Effector memory CD4-positive, alpha-beta T cell (primary cell): ENCODE measurements around the gene SHROOM2.

Source experiments
- DNase-seq, 3 donors: peaks; one replicate each; pipeline ENCODE4 v3.0.0-alpha.2; 2020
- H3K27ac ChIP-seq: 2 replicates; pipeline ENCODE4 v1.7.0; 2013; ENCODE audit warnings: mild to moderate bottlenecking, low read length, moderate library complexity; ENCODE audit not compliant: insufficient read depth, poor library complexity, severe bottlenecking
- H3K27me3 ChIP-seq: replicated peaks from 2 replicates; pipeline ENCODE4 v1.7.0; 2013; ENCODE audit warnings: mild to moderate bottlenecking, low read length; ENCODE audit not compliant: insufficient read depth, control insufficient read depth, poor library complexity, severe bottlenecking
- H3K36me3 ChIP-seq: 2 replicates; pipeline ENCODE4 v1.7.0; 2013; ENCODE audit warnings: mild to moderate bottlenecking, low read length, moderate library complexity; ENCODE audit not compliant: control insufficient read depth, insufficient read depth
- H3K4me1 ChIP-seq: 2 replicates; pipeline ENCODE4 v1.7.0; 2013; ENCODE audit warnings: low read length, mild to moderate bottlenecking; ENCODE audit not compliant: control insufficient read depth, insufficient read depth, poor library complexity, severe bottlenecking
- H3K4me3 ChIP-seq: 2 replicates; pipeline ENCODE4 v1.7.0; 2013; ENCODE audit warnings: low read length, low read depth, mild to moderate bottlenecking; ENCODE audit not compliant: insufficient read depth, poor library complexity, severe bottlenecking
- H3K9me3 ChIP-seq: 2 replicates; pipeline ENCODE4 v1.7.0; 2013; ENCODE audit warnings: mild to moderate bottlenecking, low read length, moderate library complexity; ENCODE audit not compliant: control insufficient read depth

Gene SHROOM2

DNA sequence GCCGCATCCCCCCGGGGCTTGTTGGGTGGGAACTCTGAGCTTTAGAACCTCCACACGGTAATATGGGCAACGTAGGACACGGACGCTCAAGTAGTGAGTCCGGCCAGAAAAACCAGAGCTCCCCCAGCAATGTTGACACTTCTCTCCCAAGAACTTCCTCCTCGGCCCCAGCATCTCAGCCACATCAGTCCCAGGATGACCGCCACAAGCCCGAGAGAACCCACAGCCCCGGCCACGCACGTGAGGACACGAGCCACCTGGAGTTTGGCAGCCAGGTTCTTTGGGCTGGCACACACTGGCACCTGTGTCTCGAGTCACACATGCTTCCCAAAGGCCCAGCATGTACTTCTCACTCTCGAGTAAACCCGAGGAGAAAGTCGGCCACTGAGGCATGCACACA, 197.2 kb downstream of the SHROOM2 start:
- H3K9me3 ChIP-seq: no peaks in the 10 kb centered on the region
- H3K27me3 ChIP-seq: no peaks in the 10 kb centered on the region
- H3K36me3 ChIP-seq: no peaks in the 10 kb centered on the region
- H3K4me3 ChIP-seq: no peak overlapping the region
- no peak for DNase-seq
- no peak overlapping the region for H3K27ac ChIP-seq
- H3K4me1 ChIP-seq: no peaks in the 10 kb centered on the region

DNA sequence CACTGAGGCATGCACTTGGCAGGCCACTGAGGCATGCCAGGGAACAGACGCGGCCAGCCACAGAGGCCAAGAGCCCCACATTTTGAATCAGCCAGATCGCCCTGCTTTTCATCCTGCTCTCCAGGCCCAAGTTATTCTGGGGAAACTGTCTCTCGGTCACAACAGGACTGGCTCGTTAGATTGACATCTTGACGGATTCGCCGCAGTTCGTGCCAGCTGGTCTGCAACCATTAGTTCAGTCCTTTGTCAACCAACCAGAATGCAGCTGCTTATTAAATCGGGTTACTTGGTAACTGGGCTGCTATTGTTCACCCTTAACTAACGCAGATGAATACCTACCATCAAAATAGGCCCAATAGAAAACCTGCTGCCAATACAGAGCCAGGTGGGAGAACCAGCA, 197.6 kb downstream of the SHROOM2 start:
- DNase-seq: no peak
- Histone ChIP-seq H3K27me3 (no peaks in the 10 kb centered on the region), H3K27ac (no peak overlapping the region), H3K9me3 (no peaks in the 10 kb centered on the region), H3K36me3 (no peaks in the 10 kb centered on the region), H3K4me3 (no peak overlapping the region), H3K4me1 (no peaks in the 10 kb centered on the region)

DNA sequence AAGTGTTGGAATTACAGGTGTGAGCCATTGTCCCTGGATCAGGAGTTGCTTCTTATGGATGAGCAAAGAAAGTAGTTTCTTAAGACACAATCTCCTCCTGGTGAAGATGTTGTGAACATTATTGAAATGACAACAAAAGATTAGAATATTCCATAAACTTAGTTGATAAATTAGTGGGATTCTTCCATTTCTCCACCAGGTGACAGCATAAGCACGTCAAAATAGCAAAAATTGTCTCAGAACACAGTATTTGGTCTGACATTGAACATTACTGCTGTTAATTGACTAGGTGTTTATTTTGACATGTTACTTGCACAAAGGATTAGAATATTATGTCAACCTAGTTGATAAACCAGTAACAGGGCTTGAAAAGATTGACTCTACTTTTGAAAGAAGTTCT, 202.5 kb downstream of the SHROOM2 start:
- H3K4me3 ChIP-seq: no peak overlapping the region
- DNase-seq: no peak
- H3K9me3 ChIP-seq: no peaks in the 10 kb centered on the region

DNA sequence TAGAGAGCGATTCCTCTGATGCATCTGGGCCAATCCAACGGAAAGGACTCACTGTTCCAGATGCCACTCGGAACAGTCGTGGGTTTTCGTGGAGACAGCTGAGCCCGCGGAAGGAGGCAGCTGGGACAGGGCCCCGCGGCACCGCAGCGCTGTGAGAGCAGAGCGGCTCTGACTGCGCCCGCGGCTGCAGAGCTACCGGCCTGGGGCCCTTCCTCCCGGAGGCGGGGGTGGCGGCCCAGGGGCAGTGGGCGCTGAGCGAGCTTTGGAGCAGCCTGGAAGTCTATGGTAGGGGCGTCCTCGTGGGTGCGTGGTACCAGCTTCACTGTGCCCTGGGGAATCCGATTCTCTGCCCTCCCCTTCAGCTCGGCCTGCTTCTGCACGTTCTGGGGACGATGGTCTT, 205.8 kb downstream of the SHROOM2 start:
- no peak overlapping the region for H3K4me3 ChIP-seq
- H3K36me3 ChIP-seq: no peaks in the 10 kb centered on the region
- no peak overlapping the region for H3K27ac ChIP-seq
- H3K27me3 ChIP-seq: no peaks in the 10 kb centered on the region
- no peaks in the 10 kb centered on the region for H3K9me3 ChIP-seq
- no peak for DNase-seq
- no peaks in the 10 kb centered on the region for H3K4me1 ChIP-seq

More for the DNA sequence above, 202.5 kb downstream of the SHROOM2 start:
- H3K4me1 ChIP-seq: no peaks in the 10 kb centered on the region
- no peaks in the 10 kb centered on the region for H3K27me3 ChIP-seq
- no peak overlapping the region for H3K27ac ChIP-seq
- no peaks in the 10 kb centered on the region for H3K36me3 ChIP-seq

DNA sequence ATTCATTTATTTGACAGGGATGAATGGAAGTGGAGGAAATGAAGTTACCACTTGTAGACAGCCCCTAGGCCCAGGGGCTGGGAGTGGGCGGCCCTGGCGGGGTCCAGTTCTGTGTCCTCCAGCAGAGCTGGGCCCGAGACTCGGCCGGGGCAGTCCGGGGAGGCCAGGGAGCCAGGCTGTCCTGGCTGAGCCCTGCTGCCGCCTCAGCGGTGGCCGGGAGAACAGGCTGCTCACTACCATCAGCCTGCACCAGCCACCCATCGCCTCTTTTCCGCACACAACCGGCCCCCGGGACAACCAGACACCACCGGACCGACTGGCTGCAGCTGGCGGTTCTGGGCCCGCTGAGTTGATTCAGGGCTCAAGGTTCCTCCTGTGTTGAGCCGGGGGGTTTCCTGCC, 206.5 kb downstream of the SHROOM2 start:
- DNase-seq: no peak
- H3K36me3 ChIP-seq: no peaks in the 10 kb centered on the region
- H3K4me3 ChIP-seq: no peak overlapping the region
- no peaks in the 10 kb centered on the region for H3K9me3 ChIP-seq
- no peaks in the 10 kb centered on the region for H3K27me3 ChIP-seq
- H3K4me1 ChIP-seq: no peaks in the 10 kb centered on the region
- H3K27ac ChIP-seq: no peak overlapping the region

DNA sequence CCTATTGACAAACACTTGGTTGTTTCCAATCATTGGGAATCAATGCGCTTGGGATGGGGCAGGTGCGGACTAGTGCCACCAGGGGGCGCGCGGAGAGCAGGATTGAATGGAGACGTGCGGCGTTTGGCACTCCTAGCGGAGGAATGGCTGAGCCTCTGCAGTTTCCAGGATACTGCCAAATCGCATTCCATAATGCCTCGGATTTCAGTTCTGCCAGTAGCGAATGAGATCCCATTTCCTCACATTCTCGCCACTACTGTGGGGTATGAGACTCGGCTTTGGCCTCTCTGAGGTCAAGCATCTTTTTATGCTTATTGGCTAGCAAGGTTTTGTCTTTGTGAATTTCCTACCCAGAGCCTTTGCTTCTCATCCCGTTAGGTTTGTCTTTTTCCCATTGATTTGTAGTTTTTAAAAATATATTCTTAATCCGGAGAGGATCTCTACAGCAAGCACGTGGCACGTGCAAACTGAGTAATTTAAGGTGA, 209.7 kb downstream of the SHROOM2 start:
- H3K27ac ChIP-seq: no peak overlapping the region
- no peaks in the 10 kb centered on the region for H3K9me3 ChIP-seq
- DNase-seq: peak; percentile 63 to 75 (median 68)
- H3K27me3 ChIP-seq: no peaks in the 10 kb centered on the region
- no peaks in the 10 kb centered on the region for H3K36me3 ChIP-seq
- no peaks in the 10 kb centered on the region for H3K4me1 ChIP-seq
- no peak overlapping the region for H3K4me3 ChIP-seq

DNA sequence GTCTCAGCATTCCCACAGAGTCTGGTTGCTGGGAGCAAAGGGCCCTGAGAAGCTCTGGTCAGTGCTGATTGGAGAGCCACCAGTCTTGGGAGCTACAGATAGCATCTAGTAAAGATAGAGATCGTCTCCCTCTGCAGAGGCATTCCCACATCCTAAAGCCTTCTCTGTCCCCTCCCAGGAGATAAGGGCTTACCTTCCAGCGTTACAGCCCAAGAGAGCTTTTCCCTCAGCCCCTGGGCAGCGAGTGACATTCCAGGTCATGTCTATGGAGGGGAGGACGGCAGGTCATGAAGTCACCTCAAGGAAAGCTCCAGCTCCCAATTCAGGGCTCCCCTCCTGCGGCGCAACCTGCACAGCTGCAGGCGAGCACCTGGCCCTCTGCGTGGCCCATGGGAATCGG, 210.8 kb downstream of the SHROOM2 start:
- Histone ChIP-seq H3K36me3 (no peaks in the 10 kb centered on the region), H3K27me3 (no peaks in the 10 kb centered on the region), H3K4me3 (no peak overlapping the region), H3K4me1 (no peaks in the 10 kb centered on the region), H3K9me3 (no peaks in the 10 kb centered on the region), H3K27ac (no peak overlapping the region)
- no peak for DNase-seq

DNA sequence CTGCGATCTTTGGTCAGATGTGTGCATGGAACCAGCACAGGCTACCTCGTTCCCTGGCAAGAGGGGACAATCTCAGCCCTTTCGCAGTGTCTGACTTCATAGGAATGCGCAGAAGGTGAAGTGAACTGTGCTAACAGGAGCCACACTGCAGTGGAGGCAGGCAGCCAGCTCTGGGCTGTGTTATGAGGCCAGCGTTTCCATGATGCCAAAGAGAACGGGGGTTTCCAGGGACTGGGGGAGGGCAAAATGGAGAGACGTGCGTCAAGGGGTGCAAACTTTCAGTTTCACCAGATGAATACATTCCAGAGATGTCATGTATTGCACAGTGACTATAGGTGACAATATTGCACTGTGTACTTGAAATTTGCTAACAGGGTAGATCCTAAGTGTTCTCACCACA, 211.3 kb downstream of the SHROOM2 start:
- H3K4me1 ChIP-seq: no peaks in the 10 kb centered on the region
- DNase-seq: peak in 1 of 3 donors; percentile 13
- H3K9me3 ChIP-seq: no peaks in the 10 kb centered on the region
- no peak overlapping the region for H3K27ac ChIP-seq
- H3K36me3 ChIP-seq: no peaks in the 10 kb centered on the region
- no peaks in the 10 kb centered on the region for H3K27me3 ChIP-seq
- no peak overlapping the region for H3K4me3 ChIP-seq
